Upper lobe of left lung (tissue), 4 donors: Measurements from ENCODE around the gene ZG16.

Experiments
- EP300 ChIP-seq, 4 donors: sonication (generic); formaldehyde crosslinking; IDR thresholded peaks; one replicate each; pipeline ENCODE4 v1.5.1; 2017; ENCODE audit warnings: antibody characterized with exemption in 4 of 4, control low read depth in 2 of 4
- TF ChIP-seq, protein P1 (sequence below), 6 experiments: fragments of 450-650 bp in 4 of 6; fragments of 200-600 bp in 2 of 6; sonication (generic) in 2 of 6; IDR thresholded peaks; one replicate each; pipeline ENCODE4 v1.5.1; 2016 to 2019; ENCODE audit warnings: antibody characterized with exemption in 6 of 6

DNA sequence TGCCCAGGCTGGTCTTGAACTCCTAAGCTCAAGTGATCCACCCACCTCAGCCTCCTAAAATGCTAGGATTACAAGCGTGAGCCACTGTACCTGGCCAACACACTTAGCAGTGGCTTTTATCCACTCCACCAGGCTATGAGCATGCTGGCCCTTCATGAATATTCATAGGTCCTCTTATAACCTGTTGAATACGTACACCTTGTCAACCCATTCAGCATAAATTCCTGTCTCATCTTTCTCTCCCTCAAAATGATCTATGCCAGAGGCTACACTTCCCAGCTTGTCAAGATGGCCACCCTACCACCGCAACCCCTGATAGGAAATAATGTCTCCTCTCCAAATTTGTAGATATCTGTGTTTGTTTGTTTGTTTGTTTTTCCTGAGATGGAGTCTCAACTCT lies 11.0 kb upstream of the ZG16 start:
- TF ChIP-seq, protein P1, sequence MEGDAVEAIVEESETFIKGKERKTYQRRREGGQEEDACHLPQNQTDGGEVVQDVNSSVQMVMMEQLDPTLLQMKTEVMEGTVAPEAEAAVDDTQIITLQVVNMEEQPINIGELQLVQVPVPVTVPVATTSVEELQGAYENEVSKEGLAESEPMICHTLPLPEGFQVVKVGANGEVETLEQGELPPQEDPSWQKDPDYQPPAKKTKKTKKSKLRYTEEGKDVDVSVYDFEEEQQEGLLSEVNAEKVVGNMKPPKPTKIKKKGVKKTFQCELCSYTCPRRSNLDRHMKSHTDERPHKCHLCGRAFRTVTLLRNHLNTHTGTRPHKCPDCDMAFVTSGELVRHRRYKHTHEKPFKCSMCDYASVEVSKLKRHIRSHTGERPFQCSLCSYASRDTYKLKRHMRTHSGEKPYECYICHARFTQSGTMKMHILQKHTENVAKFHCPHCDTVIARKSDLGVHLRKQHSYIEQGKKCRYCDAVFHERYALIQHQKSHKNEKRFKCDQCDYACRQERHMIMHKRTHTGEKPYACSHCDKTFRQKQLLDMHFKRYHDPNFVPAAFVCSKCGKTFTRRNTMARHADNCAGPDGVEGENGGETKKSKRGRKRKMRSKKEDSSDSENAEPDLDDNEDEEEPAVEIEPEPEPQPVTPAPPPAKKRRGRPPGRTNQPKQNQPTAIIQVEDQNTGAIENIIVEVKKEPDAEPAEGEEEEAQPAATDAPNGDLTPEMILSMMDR (IDR thresholded peaks at IDR 0.05) = no peak
- TF ChIP-seq EP300 (IDR thresholded peaks at IDR 0.05) = no peak
